Activated T-cell treated with anti-CD3 and anti-CD28 coated beads for 4 hours (primary cell): ENCODE data around the gene SIRPG.
"Not testable (repeated sequence)": the region's sequence is repeated elsewhere in the genome, so short reads cannot be mapped to it uniquely, and the experiment has no call there.

ENCODE experiments used
- DNase-seq: peaks from one replicate; pipeline ENCODE4 v3.0.0-alpha.2; 2020

Gene SIRPG

DNA sequence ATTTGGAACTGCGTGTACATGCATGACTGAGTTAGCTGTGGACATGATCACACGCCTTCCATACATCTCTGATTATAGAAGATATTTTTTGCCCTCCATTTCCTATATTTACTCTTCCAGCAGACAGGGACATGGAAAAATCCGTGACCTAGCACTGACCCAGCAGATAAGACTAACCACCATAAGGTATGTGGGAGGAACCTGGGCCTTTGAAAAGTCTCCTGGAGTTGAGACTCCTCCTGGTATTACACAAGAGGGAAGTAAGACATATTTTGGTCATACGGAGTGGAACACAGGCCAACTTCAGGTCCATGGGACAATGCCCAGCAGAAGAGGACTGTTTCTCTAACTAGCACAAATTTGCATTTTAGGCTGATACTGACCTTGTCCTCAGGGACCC lies 24.0 kb downstream of the SIRPG start:
- no peak for DNase-seq

GRCh38 chr20:1632178-1632577 lies 25.4 kb downstream of the SIRPG start:
- no peak for DNase-seq

DNA sequence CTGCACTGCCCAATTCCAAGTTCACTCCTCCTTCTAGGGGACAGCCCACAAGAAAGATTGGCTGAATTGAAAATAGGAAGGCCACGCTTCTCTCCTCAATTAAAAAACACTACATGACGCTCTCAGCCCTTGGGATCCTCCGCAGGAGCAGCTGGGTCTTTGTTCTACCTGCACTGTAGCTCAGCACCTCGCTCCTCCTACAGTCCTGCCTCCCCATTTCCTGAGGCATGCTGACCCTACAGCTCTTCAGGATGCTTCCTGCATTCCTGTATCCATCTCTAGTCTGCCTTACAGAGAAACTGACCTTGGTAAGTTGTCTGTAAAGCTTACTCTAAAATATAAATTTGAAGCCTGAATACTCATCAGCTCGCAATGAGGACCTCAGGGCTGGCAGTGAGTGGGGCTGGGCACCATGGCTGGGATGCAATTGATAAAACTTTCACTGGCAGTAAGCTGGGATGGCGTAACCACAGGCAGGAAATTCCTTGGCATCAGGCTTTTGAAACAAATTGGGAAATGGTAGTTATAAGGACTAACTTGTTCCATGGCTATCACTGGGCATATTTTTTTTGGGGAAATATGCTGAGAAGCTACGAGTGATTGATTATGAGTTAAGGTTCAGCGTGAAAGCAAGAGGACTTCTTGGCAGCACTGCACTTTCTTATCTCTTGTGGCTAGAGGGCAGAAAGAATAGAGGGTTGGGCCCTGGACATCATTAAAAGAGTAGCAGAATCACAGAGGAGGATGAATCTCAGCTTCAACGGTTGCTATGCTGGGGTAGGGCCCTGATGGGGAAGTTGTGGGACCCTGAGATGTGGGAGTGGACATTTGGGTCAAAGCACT lies 26.0 kb downstream of the SIRPG start:
- DNase-seq: no peak

DNA sequence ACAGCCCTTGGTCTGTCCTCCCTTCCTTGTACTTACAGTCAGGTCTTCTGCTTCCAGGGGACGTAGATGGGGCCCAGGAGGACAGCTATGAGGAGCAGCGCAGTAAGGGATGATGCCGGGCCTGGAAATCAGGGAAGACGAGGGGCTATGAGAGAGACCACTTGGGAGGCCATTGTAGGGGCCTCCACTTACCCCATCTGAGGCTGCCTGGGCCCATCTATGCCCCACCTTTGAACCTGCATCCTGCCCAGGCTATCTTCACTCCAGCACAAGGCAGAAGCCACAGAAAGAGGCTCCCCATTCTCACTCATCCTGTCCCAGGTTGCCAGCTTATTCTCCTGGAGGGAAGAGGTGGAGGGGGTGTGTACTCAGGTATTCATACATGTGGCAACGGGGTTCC lies 27.4 kb downstream of the SIRPG start:
- no peak for DNase-seq

- DNase-seq: no peak
These were observed 28.3 kb downstream of the SIRPG start for GRCh38 chr20:1629321-1629720.

DNA sequence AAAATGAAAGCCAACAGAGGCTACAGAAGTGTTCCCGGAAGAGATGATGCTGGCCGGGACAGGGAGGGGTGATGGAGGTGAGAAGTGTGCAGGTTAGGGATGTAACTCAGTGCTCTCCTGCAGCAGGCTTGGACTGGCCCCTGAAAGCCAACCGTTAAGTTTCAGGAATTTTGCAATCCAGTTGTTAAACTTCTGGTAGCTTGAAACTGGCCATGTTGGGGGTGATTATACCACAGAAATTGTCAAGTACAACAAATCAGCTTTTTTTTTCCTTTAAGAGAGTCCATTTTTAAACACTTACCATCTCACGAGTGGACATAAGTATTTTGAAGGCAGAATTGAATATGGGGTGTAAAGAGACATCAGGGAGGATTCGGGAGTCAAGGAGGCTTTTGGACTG lies 29.0 kb downstream of the SIRPG start:
- no peak for DNase-seq

- no peak for DNase-seq
These were observed 30.4 kb downstream of the SIRPG start for GRCh38 chr20:1627200-1627550.

DNA sequence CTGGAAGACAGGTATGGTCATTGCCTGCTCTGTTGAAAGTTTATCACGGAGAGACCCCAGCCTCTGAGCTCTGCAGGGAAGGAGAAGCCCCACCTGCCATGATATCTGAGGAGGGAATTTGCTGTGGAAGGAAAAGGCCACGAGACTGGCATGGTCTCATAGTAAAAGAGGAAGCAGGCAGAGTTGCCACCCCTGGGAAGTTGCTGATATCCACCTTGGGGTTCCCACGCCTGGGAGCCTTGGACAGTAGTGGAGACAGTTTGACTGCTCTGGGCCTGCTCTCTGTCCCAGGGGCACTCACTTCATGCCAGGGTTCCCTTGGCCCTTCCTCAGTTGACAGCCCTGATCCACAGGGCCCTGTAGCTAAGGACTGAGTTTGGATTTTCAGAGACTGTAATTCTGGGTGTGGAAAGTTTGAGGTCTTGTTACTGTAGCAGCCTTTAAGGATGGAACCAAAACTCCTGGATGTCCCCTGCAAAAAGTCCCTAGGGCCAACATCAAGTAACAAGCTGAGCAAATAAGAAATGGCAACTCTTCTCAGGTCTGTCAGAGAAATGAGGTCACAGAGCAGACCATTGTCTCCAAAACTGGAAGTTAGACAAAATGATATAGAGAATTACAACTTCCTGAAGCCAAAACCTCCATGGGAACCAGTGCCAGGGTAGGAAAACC lies 30.9 kb downstream of the SIRPG start:
- no peak for DNase-seq

DNA sequence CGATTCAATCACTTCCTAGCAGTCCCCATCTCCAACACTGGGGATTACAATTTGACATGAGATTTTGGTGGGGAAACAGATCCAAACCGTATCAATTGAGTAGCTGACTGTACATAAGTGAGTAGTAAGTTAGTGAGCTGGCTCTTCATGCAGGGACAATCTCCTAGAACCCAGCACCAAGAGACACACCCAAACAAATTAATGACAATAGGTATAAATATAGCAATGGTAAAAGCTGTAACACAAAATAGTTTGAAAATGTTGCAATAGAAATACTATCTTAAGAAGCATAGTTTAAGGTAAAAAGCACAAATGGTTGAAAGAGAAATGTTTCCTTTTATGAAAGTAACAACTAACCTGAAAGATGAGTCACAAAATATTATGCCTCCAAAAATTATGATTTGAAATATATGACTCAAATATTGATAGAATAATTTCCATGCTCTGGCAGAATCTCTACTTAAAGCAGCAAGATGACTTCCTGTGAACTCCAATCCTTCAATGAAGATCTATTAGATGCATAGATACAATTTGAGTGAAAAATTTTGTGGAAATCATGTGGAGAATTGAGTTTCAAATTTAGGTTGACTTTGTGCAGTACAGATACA lies 32.4 kb downstream of the SIRPG start:
- no peak for DNase-seq

- DNase-seq: no peak
These were observed 33.9 kb downstream of the SIRPG start for GRCh38 chr20:1623501-1624205.

- DNase-seq: no peak
These were observed 35.1 kb downstream of the SIRPG start for GRCh38 chr20:1622450-1622849.

- DNase-seq: no peak
These were observed 36.3 kb downstream of the SIRPG start for GRCh38 chr20:1621316-1621715.

- DNase-seq: no peak
These were observed 37.6 kb downstream of the SIRPG start, which contains the start of gene SIRPB1 for GRCh38 chr20:1619861-1620444. Gene SIRPB1, minus strand, starts transcription at chr20:1620009. Its CDS starts 65 bp downstream, at chr20:1619944.

DNA sequence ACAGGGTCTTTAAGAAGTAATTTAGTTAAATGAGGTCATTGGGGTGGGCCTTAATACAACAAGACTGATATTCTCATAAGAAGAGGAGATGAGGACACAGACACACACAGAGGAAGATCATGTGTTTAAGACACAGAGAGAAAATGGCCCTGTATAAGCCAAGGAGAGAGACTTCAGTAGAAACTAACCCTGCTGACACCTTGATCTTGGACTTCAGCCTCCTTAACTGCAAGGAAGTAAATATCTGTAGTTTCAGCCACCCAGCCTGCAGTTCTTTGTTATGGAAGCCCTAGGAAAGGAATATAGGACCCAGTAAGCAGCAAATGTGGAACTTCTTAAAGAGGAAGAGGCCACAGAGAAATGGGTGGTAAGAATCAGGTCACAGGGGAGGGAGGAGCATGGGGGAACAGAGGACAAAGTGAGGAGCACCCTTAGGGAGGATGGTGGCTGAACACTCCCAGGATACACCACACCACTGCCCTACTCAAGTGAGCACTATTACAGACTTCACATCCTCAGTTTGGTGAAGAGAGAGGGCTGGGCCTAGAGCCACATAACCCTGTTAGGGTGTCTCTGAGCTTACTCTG lies 38.5 kb downstream of the SIRPG start:
- no peak for DNase-seq

DNA sequence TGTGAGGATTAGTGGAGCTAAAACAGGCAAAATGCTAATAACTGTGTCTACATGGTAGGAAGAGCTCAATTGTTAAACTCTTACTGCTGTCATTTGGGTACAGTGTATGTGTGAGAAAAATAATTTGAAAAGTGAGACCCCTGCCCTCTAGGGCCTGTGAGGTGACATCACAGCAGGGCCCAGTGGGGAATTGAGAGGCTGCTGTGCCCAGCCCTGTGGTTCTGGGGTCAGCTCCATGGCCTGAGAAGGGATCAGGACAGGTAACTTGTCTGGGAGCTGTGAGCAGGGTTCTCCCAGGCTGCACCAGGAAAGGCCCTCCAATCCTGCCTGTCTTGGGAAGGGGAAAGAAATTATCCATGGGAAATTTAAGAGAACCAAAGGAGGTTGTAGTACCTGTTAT lies 39.1 kb downstream of the SIRPG start:
- DNase-seq: no peak

- no peak for DNase-seq
These were observed 40.6 kb downstream of the SIRPG start for GRCh38 chr20:1616858-1617434.

DNA sequence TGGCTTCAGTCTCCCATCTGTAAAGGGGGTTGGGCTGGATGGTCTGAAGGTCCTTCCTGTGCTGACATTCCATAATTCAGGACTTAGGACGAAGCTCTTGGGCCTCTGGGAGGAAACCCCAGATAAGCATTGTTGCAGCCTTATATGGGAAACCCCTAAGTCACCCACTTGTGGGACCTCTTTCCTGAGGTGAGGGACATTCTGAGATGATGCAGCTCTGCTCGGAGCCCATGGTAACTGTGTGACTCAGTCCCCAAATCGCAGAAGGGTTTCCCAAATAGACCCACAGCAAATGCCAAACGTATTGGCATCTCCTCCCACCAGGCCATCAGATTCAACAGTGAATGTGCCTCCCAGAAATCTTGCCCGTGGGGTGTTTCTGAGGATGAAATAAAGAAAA lies 47.2 kb downstream of the SIRPG start:
- DNase-seq: not testable (repeated sequence)

- not testable (repeated sequence) for DNase-seq
These were observed 48.8 kb downstream of the SIRPG start for GRCh38 chr20:1608678-1609347.

DNA sequence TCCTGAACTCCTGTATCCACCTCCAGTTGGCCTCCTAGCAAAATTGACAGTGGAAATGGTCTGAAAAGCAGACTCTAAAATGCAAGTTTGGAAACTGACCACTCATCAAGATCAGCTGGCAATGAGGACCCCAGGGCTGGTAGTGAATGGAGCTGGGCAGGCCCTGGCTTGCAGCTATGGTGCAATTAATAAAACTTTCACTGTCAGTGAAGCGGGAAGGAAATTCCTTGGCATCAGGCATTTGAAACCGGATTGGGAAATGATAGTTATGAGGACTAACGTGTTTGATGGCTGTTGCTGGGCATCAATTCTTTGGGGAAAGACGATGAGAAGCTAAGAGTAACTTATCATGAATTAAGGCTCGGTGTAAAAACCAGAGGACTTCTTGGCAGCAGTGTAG lies 56.8 kb downstream of the SIRPG start:
- no peak for DNase-seq

DNA sequence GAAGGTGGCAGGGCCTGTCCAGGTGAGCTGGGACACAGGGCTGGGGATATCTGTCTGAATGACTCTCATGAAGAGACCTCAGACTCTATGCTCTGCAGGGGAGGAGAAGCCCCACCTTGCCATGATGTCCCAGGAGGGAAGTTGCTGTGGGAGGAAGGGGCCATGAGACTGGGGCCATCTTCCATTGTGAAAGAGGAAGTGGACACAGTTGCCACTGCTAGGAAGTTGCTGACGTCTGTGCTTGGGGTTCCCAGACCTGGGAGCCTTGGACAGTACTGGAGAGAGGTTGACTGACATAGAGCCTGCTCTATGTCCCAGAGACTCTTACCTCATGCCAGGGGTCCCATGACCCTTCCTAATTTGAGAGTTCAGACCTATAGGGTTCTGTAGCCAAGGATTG lies 62.2 kb downstream of the SIRPG start:
- no peak for DNase-seq
